NCI-H1694 treated with DMSO at 0.1 percent for 48 hours (cell line): Measurements from ENCODE around the gene CKS2.
A peak's percentile ranks its signal among the peaks of the same experiment; 100 is the strongest.
"Not testable (repeated sequence)": the region's sequence is repeated elsewhere in the genome, so short reads cannot be mapped to it uniquely, and the experiment has no call there.

Experiments
- DNase-seq: peaks from one replicate; lab custom pipeline; 2025; lab: John Stamatoyannopoulos, UW

CKS2 gene

DNA sequence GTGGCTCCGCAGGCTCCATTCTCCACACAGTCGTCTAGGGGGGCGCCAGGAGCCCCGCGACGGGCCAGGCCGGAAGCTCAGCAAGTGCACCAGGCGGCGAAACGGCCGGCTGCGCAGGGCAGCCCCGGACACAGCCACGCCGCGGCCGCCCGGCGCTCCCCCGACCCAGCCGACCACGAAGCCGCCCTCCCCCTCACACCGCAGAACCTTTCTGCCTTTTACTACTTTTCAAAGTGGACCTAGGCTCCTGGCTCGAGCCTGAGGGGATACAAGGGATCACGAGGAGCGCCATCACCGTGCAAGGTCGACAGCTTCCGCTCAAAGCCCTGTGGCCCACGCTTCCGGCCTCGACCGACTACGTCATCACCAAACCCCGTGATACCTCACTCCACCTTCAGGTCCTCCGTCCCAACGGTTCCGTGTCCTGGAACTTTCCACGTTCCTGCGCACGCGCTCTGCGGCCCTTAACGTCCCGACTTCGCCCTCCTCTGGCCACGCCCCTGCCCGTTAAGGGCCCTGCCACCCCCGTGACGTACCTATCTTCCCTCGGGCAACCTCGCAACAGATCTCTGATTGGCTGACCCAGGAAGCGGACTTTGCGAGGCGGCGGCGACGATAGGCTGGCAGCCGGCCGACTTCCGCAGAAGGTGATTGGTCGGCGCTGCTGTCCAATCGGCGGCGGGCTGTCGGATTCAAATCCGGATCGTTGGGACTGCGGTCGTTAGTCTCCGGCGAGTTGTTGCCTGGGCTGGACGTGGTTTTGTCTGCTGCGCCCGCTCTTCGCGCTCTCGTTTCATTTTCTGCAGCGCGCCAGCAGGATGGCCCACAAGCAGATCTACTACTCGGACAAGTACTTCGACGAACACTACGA lies at the start of gene CKS2:
CKS2 (plus strand) TSS at position 721 of the 871 bp plus-strand sequence; CDS start at position 819, 98 bp downstream.
- DNase-seq = peak; percentile 99

GRCh38 chr9:89273528-89274279 lies 37.3 kb upstream of the CKS2 start:
- no peak for DNase-seq

- no peak for DNase-seq
These were observed 36.2 kb upstream of the CKS2 start for GRCh38 chr9:89274838-89275237.

- DNase-seq = not testable (repeated sequence)
These were observed 35.0 kb upstream of the CKS2 start for GRCh38 chr9:89276040-89276439.

DNA sequence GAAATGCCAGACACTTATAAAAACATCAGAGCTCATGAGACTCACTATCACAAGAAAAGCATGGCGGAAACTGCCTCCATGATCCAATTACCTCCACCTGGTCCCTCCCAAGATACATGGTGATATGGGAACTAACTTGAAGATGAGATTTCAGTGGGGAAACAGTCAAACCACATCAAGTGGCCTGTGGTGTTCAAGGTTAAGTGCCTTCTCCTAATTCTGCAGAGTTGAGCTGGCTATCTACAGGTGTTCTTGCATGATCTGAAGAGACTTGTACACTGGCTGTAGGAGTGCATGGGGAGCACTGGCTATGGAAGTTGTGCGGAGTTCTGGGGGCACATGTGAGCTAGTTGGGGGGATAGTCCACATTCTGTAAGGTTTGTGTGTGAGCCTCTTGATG lies 34.0 kb upstream of the CKS2 start:
- DNase-seq = no peak

GRCh38 chr9:89277454-89277853 lies 33.5 kb upstream of the CKS2 start:
- DNase-seq = no peak

GRCh38 chr9:89278551-89278950 lies 32.4 kb upstream of the CKS2 start:
- DNase-seq = no peak

DNA sequence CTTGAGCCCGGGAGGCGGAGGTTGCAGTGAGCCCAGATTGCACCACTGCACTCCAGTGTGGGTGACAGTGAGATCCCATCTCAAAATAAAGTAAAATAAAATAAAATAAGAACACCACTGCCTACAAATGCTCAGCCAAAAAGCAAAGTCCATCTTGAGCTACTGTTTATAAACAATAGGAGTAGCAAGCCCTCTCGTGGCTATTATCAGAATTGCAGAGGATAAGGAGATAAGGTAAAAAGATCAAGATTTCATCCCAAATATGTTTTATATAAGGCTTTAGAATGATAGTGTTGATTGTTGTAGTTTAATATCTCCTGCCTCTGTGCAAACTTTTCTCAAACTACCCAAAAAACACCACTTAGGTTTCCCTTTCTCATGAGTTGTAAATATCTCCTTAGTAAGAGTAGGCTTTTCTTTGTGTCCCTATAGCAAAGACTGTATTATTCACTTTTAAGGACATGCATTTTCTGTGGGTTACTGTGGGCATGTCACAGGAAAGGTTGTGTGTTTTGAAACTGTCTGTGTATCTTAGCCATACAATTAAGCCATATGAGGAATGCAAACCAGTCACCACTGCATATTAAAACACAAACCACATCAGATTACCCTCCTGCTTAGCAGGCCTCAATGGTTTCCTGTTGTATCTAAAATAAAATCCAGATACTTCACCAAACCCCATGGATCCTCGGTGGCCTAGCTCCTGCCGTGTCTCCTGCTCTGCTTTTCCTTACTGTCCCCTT lies 31.8 kb upstream of the CKS2 start:
- DNase-seq = peak; percentile 47

GRCh38 chr9:89281106-89281505 lies 29.9 kb upstream of the CKS2 start:
- no peak for DNase-seq

GRCh38 chr9:89282248-89282968 lies 28.6 kb upstream of the CKS2 start:
- not testable (repeated sequence) for DNase-seq

- DNase-seq = no peak
These were observed 26.9 kb upstream of the CKS2 start for GRCh38 chr9:89284076-89284475.

- DNase-seq = no peak
These were observed 19.3 kb upstream of the CKS2 start for GRCh38 chr9:89291741-89292140.

DNA sequence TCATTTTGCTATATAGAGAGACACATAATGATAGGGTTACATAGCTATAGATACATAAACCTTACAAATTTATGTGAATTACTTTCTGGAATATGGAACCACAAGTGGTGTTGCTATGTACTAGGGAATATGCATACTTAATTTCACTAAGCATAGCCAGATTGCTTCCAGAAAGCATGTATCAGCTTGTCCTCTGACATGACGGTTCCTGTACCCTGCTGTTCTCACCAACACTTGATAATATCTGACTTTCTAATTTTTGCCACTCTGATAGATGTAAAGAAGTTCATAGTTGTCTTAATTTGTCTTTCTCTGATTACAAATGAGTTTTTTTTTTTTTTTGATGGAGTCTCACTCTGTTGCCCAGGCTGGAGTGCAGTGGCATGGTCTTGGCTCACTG lies 18.0 kb upstream of the CKS2 start:
- DNase-seq = no peak

DNA sequence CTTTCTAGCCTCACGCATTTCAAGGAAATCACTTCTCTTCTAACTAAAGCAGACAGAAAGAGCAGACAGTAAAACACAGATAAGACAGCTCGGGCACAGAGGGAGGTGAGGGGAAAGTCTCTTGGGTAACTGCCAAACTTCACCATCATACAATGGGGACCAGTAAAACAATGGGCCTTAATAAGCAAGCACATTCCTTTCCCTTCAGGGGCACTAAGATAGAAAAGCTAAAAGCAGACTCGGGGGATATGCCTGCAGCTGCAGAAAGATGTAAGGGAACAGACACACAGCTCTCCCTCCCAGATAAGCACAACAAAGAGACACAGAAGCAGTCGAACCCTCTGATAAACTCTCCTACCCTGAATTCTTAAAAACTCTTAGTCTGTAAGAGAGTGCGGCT lies 15.6 kb upstream of the CKS2 start:
- no peak for DNase-seq

- DNase-seq = not testable (repeated sequence)
These were observed 9.0 kb upstream of the CKS2 start for GRCh38 chr9:89301996-89302395.

- no peak for DNase-seq
These were observed 6.8 kb upstream of the CKS2 start for GRCh38 chr9:89304020-89304833.

GRCh38 chr9:89304834-89305188 lies 6.2 kb upstream of the CKS2 start:
- DNase-seq = no peak

DNA sequence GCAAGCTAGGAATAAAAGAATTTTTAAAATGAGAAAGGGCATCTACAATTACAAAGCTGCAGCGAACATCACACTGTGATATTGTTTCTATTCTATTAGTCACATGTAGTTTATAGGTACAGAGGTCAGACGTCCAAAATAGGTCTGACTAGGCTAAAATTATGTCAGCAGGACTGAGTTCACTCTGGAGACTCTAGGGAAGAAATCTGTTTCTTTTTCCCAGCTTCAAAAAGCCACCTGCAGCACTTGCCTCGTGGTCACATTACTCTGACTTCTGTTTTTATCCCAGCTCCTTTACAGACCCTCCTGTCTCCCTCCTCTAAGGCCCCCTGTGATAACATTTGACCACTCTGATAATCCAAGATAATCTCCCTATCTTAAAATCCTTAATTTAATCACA lies 5.1 kb upstream of the CKS2 start:
- no peak for DNase-seq

GRCh38 chr9:89309166-89309565 lies 1.8 kb upstream of the CKS2 start:
- DNase-seq = no peak

DNA sequence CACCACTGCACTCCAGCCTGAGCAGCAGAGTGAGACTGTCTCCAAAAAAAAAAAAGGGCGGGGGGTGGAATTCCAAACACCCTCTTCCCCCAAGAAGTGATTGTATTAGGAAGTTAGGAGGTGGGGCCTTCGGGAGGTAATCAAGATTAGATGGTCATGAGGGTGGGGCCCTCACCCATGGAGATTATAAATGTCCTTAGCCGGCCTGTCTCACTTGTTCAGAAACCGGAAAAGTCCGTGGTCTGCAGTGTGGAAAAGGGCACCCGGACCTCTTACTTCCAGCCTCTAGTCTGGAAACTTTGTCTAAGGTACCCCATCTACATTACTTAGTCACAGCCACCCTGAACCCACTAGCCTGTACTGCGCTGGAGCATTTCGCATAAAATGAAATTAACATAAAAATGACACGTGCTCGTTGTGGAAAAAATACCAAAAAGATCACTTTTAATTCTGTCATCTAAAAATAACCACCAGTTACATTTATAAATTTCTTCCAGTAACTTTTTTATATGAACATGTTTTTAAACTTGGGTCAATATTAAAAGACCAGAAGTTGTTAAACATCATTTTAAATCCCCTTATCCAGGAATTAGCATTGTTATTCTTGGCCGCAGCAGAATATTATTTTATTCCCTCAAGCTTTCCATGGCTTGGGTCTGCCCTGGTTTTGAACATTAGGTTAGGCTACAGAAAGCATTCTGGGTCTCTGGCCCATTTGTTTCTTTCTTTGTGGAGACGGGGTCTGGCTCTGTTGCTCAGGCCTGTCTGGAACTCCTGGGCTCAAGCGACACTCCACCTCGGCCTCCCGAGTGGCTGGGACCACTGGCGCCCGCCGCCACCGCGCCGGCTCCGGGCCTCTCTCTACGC lies 1.2 kb upstream of the CKS2 start:
- no peak for DNase-seq
